ENCODE measurements around the gene KRT78. TPM values are rescaled to one million over a fixed set of nuclear protein-coding genes. Genes with fewer than 3 reads are reported as not detected.

Gene KRT78
- total and polyA plus RNA-seq, 2 of the 13 experiments (the other 11 are each of a cell fraction or from before 2014, with no cell fraction given), result not detected

DNA sequence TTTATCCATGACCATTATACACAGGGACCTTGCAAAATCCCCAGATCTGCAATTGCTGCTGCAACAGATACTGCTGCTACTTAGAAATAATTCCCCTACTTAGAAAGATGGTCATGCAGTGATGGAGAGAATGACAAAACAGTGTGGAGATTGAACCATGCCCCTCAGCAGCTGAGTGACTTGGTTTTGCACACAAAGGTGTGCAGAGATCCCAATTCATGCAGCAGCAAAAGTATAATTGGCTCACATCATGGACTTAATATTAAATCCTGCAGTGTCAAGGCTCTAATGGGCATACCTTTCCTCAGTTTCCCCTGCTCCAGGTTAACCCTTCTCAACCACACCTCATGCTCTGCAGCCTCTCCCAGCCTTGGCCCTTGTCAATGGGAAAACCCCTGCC, 3.0 kb upstream of the KRT78 start:
- TF ChIP-seq KLF15 (CRISPR knock-in tag; IDR thresholded peaks at IDR 0.05; ENCODE audit: borderline replicate concordance) (no peak), SAP130 (CRISPR knock-in tag; IDR thresholded peaks at IDR 0.05; ENCODE audit: low read depth) (no peak), ZNF615 (CRISPR knock-in tag; IDR thresholded peaks at IDR 0.05; ENCODE audit: borderline replicate concordance) (no peak)
- TF ChIP-seq, protein P1, sequence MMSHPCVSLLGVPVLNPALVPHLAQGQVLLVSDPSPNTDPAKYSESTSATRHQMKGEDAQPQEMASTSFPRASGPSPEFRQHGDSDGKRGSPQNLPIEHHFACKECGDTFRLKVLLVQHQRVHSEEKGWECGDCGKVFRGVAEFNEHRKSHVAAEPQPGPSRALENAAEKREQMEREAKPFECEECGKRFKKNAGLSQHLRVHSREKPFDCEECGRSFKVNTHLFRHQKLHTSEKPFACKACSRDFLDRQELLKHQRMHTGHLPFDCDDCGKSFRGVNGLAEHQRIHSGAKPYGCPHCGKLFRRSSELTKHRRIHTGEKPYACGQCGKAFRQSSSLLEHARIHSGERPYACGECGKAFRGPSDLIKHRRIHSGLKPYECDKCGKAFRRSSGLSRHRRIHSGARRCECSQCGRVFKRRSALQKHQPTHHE (CRISPR knock-in tag; IDR thresholded peaks at IDR 0.05; ENCODE audit: borderline replicate concordance), result no peak
- TF ChIP-seq, protein P2, sequence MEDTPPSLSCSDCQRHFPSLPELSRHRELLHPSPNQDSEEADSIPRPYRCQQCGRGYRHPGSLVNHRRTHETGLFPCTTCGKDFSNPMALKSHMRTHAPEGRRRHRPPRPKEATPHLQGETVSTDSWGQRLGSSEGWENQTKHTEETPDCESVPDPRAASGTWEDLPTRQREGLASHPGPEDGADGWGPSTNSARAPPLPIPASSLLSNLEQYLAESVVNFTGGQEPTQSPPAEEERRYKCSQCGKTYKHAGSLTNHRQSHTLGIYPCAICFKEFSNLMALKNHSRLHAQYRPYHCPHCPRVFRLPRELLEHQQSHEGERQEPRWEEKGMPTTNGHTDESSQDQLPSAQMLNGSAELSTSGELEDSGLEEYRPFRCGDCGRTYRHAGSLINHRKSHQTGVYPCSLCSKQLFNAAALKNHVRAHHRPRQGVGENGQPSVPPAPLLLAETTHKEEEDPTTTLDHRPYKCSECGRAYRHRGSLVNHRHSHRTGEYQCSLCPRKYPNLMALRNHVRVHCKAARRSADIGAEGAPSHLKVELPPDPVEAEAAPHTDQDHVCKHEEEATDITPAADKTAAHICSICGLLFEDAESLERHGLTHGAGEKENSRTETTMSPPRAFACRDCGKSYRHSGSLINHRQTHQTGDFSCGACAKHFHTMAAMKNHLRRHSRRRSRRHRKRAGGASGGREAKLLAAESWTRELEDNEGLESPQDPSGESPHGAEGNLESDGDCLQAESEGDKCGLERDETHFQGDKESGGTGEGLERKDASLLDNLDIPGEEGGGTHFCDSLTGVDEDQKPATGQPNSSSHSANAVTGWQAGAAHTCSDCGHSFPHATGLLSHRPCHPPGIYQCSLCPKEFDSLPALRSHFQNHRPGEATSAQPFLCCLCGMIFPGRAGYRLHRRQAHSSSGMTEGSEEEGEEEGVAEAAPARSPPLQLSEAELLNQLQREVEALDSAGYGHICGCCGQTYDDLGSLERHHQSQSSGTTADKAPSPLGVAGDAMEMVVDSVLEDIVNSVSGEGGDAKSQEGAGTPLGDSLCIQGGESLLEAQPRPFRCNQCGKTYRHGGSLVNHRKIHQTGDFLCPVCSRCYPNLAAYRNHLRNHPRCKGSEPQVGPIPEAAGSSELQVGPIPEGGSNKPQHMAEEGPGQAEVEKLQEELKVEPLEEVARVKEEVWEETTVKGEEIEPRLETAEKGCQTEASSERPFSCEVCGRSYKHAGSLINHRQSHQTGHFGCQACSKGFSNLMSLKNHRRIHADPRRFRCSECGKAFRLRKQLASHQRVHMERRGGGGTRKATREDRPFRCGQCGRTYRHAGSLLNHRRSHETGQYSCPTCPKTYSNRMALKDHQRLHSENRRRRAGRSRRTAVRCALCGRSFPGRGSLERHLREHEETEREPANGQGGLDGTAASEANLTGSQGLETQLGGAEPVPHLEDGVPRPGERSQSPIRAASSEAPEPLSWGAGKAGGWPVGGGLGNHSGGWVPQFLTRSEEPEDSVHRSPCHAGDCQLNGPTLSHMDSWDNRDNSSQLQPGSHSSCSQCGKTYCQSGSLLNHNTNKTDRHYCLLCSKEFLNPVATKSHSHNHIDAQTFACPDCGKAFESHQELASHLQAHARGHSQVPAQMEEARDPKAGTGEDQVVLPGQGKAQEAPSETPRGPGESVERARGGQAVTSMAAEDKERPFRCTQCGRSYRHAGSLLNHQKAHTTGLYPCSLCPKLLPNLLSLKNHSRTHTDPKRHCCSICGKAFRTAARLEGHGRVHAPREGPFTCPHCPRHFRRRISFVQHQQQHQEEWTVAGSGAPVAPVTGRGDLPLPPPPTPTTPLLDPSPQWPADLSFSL (CRISPR knock-in tag; IDR thresholded peaks at IDR 0.05), result no peak
- Histone ChIP-seq H3K4me3 (replicated peaks in 1 of 3; ENCODE audit: insufficient read depth in 1 of 3, low read depth in 2 of 3, low read length in 3 of 3) (no peak overlapping the region), H3K4me2 (ENCODE audit: low read depth, low read length) (no peak overlapping the region), H3K27ac (ENCODE audit: extremely low read length, insufficient read depth, low read length) (no peak overlapping the region), H3K79me2 (ENCODE audit: insufficient read depth, low read length) (no peaks in the 10 kb centered on the region), H3K4me1 (ENCODE audit: insufficient read depth, low read length) (no peaks in the 10 kb centered on the region), H3K9ac (ENCODE audit: insufficient read depth, low read depth, low read length) (no peak overlapping the region), H4K20me1 (ENCODE audit: insufficient read depth, low read length) (no peaks in the 10 kb centered on the region), H3K27me3 (ENCODE audit: control insufficient read depth in 1 of 2, insufficient read depth in 2 of 2, low read length in 2 of 2) (peaks cover 3 to 32% of the 10 kb centered on the region in 2 experiments; a peak in 4 of 5 replicates), H3K36me3 (replicated peaks in 1 of 2; ENCODE audit: control insufficient read depth in 1 of 2, insufficient read depth in 2 of 2, low read length in 2 of 2) (no peaks in the 10 kb centered on the region), H2AFZ (ENCODE audit: low read length) (no peak overlapping the region), H3K9me3 (ENCODE audit: low read length) (no peaks in the 10 kb centered on the region)
- no TSS peak for BruUV-seq (replicated peaks)
- POLR2A ChIA-PET, result no interaction called here
- in situ Hi-C loops (cut with HindIII; ENCODE audit: extremely low pct_ligation_motif_present, low pct_unique_long_range_greater_than_20kb), result no loop called here
- FAIRE-seq, result no peak
- CTCF ChIA-PET (ENCODE audit: low intra/inter-chr PET ratio, low total read pairs), result no interaction called here
- no peak for ATAC-seq
- intact Hi-C loops (cut with micrococcal nuclease; ENCODE audit: unreplicated experiment), result no loop called here
- no peak for DNase-seq (ENCODE audit: low spot score)
